A673 (cell line): Measurements from ENCODE around the gene SLC16A3.

Experiments used
- EZH2 ChIP-seq: fragments of 200-600 bp; sonication (generic); IDR thresholded peaks from 2 replicates; pipeline ENCODE4 v1.6.1; 2017; ENCODE audit warnings: borderline replicate concordance, low read depth, mild to moderate bottlenecking, mixed read lengths, antibody characterized with exemption, low read length; ENCODE audit not compliant: poor library complexity, severe bottlenecking
- TF ChIP-seq, protein P1 (sequence below): fragments of 300-800, 200-600 bp; sonication (generic); conservative IDR thresholded peaks from 2 replicates; pipeline ENCODE4 v1.5.1; 2017; ENCODE audit warnings: low read depth, mild to moderate bottlenecking, antibody characterized with exemption, low read length, moderate library complexity, mixed read lengths

GRCh38 chr17:82250868-82251500 lies 22.1 kb downstream of the SLC16A3 start:
- TF ChIP-seq, protein P1, sequence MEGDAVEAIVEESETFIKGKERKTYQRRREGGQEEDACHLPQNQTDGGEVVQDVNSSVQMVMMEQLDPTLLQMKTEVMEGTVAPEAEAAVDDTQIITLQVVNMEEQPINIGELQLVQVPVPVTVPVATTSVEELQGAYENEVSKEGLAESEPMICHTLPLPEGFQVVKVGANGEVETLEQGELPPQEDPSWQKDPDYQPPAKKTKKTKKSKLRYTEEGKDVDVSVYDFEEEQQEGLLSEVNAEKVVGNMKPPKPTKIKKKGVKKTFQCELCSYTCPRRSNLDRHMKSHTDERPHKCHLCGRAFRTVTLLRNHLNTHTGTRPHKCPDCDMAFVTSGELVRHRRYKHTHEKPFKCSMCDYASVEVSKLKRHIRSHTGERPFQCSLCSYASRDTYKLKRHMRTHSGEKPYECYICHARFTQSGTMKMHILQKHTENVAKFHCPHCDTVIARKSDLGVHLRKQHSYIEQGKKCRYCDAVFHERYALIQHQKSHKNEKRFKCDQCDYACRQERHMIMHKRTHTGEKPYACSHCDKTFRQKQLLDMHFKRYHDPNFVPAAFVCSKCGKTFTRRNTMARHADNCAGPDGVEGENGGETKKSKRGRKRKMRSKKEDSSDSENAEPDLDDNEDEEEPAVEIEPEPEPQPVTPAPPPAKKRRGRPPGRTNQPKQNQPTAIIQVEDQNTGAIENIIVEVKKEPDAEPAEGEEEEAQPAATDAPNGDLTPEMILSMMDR: no peak
- TF ChIP-seq EZH2: no peak
